GM03348 (cell line): Measurements from ENCODE around the gene GPX7.
A peak's percentile ranks its signal among the peaks of the same experiment; 100 is the strongest.

Experiments
- DNase-seq: peaks from one replicate; pipeline ENCODE4 v3.0.0; 2012; ENCODE audit warnings: low spot score

GPX7 gene

GRCh38 chr1:52629325-52629643 is 27.1 kb downstream of the GPX7 start:
- DNase-seq, result no peak

- DNase-seq, result no peak
Observed at GRCh38 chr1:52629667-52630066, 27.5 kb downstream of the GPX7 start.

- no peak for DNase-seq
Observed at GRCh38 chr1:52631759-52632331, 29.7 kb downstream of the GPX7 start.

- peak; percentile 52 for DNase-seq
Observed at GRCh38 chr1:52632732-52633290, 30.6 kb downstream of the GPX7 start, which contains the start of gene SHISAL2A. TSS of gene SHISAL2A (plus strand) at chr1:52633168. CDS start at chr1:52633494, 326 bp downstream.

- no peak for DNase-seq
Observed at GRCh38 chr1:52633291-52633754, 31.2 kb downstream of the GPX7 start.

GRCh38 chr1:52634111-52634510 is 31.9 kb downstream of the GPX7 start:
- no peak for DNase-seq

GRCh38 chr1:52635321-52636089 is 33.3 kb downstream of the GPX7 start:
- DNase-seq, result no peak

- DNase-seq, result no peak
Observed at GRCh38 chr1:52636721-52637695, 34.8 kb downstream of the GPX7 start.

- DNase-seq, result no peak
Observed at GRCh38 chr1:52637946-52638345, 35.8 kb downstream of the GPX7 start.

GRCh38 chr1:52640697-52641096 is 38.5 kb downstream of the GPX7 start:
- no peak for DNase-seq

- DNase-seq, result no peak
Observed at GRCh38 chr1:52641307-52641706, 39.1 kb downstream of the GPX7 start.

- DNase-seq, result no peak
Observed at GRCh38 chr1:52645261-52645660, 43.1 kb downstream of the GPX7 start.

GRCh38 chr1:52651904-52652303 is 49.7 kb downstream of the GPX7 start:
- DNase-seq, result no peak

GRCh38 chr1:52653207-52653849 is 51.2 kb downstream of the GPX7 start:
- no peak for DNase-seq

- no peak for DNase-seq
Observed at GRCh38 chr1:52654063-52654462, 51.9 kb downstream of the GPX7 start.

GRCh38 chr1:52657702-52658101 is 55.5 kb downstream of the GPX7 start:
- no peak for DNase-seq
